Measurements from ENCODE around the gene CISTR. TPM values are rescaled to one million over a fixed set of nuclear protein-coding genes. Genes with fewer than 3 reads are reported as not detected.

Gene CISTR
- total and polyA plus RNA-seq, 2 experiments from 2014 or later = not detected

DNA sequence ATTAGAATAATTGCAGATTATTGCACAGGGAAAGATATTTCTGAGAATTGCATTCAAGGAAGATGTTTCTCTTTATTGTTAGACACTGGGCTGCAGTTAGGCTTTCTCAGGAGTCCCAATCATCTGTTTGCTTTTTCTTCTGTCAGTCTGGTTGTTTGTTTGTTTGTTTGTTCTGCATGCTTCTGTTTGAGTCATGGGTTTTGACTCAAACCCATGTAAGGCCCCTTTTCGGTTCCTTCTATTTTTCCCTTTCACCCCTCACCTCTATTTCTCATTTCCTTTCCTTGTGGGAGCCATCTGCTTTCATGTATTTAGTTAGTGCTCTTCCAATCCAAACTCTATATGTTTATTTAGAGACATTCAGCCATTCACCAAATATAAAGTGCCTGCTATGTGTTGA lies 25.1 kb upstream of the CISTR start (continued):
- TF ChIP-seq, protein P1, sequence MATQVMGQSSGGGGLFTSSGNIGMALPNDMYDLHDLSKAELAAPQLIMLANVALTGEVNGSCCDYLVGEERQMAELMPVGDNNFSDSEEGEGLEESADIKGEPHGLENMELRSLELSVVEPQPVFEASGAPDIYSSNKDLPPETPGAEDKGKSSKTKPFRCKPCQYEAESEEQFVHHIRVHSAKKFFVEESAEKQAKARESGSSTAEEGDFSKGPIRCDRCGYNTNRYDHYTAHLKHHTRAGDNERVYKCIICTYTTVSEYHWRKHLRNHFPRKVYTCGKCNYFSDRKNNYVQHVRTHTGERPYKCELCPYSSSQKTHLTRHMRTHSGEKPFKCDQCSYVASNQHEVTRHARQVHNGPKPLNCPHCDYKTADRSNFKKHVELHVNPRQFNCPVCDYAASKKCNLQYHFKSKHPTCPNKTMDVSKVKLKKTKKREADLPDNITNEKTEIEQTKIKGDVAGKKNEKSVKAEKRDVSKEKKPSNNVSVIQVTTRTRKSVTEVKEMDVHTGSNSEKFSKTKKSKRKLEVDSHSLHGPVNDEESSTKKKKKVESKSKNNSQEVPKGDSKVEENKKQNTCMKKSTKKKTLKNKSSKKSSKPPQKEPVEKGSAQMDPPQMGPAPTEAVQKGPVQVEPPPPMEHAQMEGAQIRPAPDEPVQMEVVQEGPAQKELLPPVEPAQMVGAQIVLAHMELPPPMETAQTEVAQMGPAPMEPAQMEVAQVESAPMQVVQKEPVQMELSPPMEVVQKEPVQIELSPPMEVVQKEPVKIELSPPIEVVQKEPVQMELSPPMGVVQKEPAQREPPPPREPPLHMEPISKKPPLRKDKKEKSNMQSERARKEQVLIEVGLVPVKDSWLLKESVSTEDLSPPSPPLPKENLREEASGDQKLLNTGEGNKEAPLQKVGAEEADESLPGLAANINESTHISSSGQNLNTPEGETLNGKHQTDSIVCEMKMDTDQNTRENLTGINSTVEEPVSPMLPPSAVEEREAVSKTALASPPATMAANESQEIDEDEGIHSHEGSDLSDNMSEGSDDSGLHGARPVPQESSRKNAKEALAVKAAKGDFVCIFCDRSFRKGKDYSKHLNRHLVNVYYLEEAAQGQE (IDR thresholded peaks at IDR 0.05; ENCODE audit: unreplicated experiment) = no peak
- no peak for TF ChIP-seq POLR2AphosphoS5 (IDR thresholded peaks at IDR 0.05; ENCODE audit: low read depth)
- no peak for TF ChIP-seq NANOG (IDR thresholded peaks at IDR 0.05; ENCODE audit: borderline replicate concordance)
- no peak for TF ChIP-seq EZH2 (IDR thresholded peaks at IDR 0.05; ENCODE audit: low read depth, unreplicated experiment)
- no peak for TF ChIP-seq ZNF114 (CRISPR knock-in tag; IDR thresholded peaks at IDR 0.05)
- TF ChIP-seq, protein P2, sequence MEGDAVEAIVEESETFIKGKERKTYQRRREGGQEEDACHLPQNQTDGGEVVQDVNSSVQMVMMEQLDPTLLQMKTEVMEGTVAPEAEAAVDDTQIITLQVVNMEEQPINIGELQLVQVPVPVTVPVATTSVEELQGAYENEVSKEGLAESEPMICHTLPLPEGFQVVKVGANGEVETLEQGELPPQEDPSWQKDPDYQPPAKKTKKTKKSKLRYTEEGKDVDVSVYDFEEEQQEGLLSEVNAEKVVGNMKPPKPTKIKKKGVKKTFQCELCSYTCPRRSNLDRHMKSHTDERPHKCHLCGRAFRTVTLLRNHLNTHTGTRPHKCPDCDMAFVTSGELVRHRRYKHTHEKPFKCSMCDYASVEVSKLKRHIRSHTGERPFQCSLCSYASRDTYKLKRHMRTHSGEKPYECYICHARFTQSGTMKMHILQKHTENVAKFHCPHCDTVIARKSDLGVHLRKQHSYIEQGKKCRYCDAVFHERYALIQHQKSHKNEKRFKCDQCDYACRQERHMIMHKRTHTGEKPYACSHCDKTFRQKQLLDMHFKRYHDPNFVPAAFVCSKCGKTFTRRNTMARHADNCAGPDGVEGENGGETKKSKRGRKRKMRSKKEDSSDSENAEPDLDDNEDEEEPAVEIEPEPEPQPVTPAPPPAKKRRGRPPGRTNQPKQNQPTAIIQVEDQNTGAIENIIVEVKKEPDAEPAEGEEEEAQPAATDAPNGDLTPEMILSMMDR (conservative IDR thresholded peaks at IDR 0.05; ENCODE audit: low read depth in 2 of 2) = no peak
- TF ChIP-seq, protein P3, sequence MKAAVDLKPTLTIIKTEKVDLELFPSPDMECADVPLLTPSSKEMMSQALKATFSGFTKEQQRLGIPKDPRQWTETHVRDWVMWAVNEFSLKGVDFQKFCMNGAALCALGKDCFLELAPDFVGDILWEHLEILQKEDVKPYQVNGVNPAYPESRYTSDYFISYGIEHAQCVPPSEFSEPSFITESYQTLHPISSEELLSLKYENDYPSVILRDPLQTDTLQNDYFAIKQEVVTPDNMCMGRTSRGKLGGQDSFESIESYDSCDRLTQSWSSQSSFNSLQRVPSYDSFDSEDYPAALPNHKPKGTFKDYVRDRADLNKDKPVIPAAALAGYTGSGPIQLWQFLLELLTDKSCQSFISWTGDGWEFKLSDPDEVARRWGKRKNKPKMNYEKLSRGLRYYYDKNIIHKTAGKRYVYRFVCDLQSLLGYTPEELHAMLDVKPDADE (IDR thresholded peaks at IDR 0.05) = no peak
- TF ChIP-seq ZNF331 (CRISPR knock-in tag; IDR thresholded peaks at IDR 0.05; ENCODE audit: low read depth) = no peak

DNA sequence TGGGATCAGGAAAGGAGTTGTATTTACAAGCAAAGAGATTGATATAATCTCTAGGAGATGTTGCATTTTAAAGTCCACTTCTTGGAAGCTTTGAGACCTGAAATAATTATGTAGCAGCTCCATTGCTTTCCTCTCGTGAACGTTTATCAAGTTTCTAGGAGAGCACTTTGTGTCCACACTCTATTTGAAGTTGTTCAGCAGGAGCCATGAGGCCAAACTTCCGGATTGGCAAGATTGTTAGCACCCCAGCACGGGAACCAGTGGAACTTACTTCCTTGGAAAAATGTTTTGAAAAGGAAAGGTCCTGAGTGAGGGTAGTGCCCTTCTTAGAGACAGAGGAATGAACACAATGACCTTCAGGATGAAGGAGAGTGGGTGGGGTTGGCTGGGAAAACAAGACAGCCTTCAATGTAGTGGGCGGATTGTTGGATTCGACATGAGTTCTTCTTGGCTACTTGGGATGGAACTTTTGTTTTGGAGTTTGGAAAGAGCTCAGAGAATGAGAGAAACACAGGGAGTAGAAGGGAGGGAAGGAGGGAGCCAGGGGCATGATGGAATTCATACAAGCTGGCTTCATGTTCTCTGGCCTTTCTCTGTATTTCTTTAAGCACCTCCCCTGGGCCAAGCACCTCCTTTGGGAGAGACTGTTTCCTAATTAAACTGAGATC lies 23.8 kb upstream of the CISTR start:
- Histone ChIP-seq H3F3A (replicated peaks; ENCODE audit: low read depth) (no peaks in the 10 kb centered on the region), H3K27ac (ENCODE audit: low read depth) (no peak overlapping the region), H3K4me2 (no peak overlapping the region), H3K4me1 (ENCODE audit: insufficient read depth) (no peaks in the 10 kb centered on the region), H3K9me2 (ENCODE audit: insufficient read depth) (0 out of 2 replicates have a peak, but pooled peaks cover 5% of the 10 kb centered on the region), H3K4me3 (no peak overlapping the region), H3K79me2 (replicated peaks; ENCODE audit: insufficient read depth) (no peaks in the 10 kb centered on the region), H4K20me1 (replicated peaks; ENCODE audit: insufficient read depth) (no peaks in the 10 kb centered on the region; the same call in 1 of the 2 replicates), H3K36me3 (ENCODE audit: insufficient read depth) (no peaks in the 10 kb centered on the region), H3K27me3 (ENCODE audit: insufficient read depth) (peaks cover 7% of the 10 kb centered on the region; the same call in 1 of the 2 replicates), H2AFZ (0 out of 2 replicates have a peak overlapping the region, but pooled peaks have one; percentile 47)
- H3K9me3 Mint-ChIP-seq = no peaks in the 10 kb centered on the region
- H3K36me3 Mint-ChIP-seq (ENCODE audit: low read depth) = no peaks in the 10 kb centered on the region
- ATAC-seq (no peak), DNase-seq (ENCODE audit: low spot score) (no peak)
- peaks cover 3% of the 10 kb centered on the region for H3K27me3 Mint-ChIP-seq (ENCODE audit: insufficient read depth, low read depth, poor library complexity)
- peaks cover 3% of the 10 kb centered on the region for H3K4me1 Mint-ChIP-seq
- no peak overlapping the region for H3K4me3 Mint-ChIP-seq
- H3K27ac Mint-ChIP-seq = no peak overlapping the region
- TF ChIP-seq JUNB (IDR thresholded peaks at IDR 0.05; ENCODE audit: unreplicated experiment) = no peak
- TF ChIP-seq CREB1 (CRISPR knock-in tag; IDR thresholded peaks at IDR 0.05; ENCODE audit: low read depth) = no peak
- TF ChIP-seq, protein P1 (IDR thresholded peaks at IDR 0.05; ENCODE audit: unreplicated experiment) = no peak
- no peak for TF ChIP-seq STAT1 (IDR thresholded peaks at IDR 0.05; ENCODE audit: unreplicated experiment)
- TF ChIP-seq, protein P2 (conservative IDR thresholded peaks at IDR 0.05; ENCODE audit: low read depth in 2 of 2) = no peak

Data from GM23338 (cell line).